KMS-11 (cell line): ENCODE results near the gene INPP4A.

Experiments
- H2AFZ ChIP-seq: fragments of 200-600 bp; sonication (generic); 2 replicates; pipeline ENCODE4 v1.6.1; 2016; ENCODE audit warnings: antibody characterized with exemption, mixed run types, low read depth
- H3K27ac ChIP-seq: fragments of 200-600 bp; sonication (generic); 2 replicates; pipeline ENCODE4 v1.6.1; 2016; ENCODE audit warnings: mild to moderate bottlenecking, mixed run types
- H3K27me3 ChIP-seq: fragments of 200-600 bp; sonication (generic); 2 replicates; pipeline ENCODE4 v1.6.1; 2017; ENCODE audit warnings: mild to moderate bottlenecking, low read depth, mixed run types, moderate library complexity; ENCODE audit not compliant: insufficient read depth
- H3K36me3 ChIP-seq: fragments of 200-600 bp; sonication (generic); 2 replicates; pipeline ENCODE4 v1.6.1; 2017; ENCODE audit warnings: mild to moderate bottlenecking, mixed run types; ENCODE audit not compliant: insufficient read depth
- H3K4me1 ChIP-seq: fragments of 200-600 bp; sonication (generic); 2 replicates; pipeline ENCODE4 v1.6.1; 2016; ENCODE audit warnings: mild to moderate bottlenecking, low read depth, mixed run types; ENCODE audit not compliant: poor library complexity, severe bottlenecking
- H3K4me2 ChIP-seq: fragments of 200-600 bp; sonication (generic); 2 replicates; pipeline ENCODE4 v1.7.0; 2016; ENCODE audit warnings: mild to moderate bottlenecking, mixed run types
- H3K4me3 ChIP-seq: fragments of 200-600 bp; sonication (generic); IDR thresholded peaks from 2 replicates; pipeline ENCODE4 v1.6.1; 2017; ENCODE audit warnings: low read depth, low read length, mixed read lengths; ENCODE audit not compliant: insufficient read depth
- H3K79me2 ChIP-seq: fragments of 200-600 bp; sonication (generic); 2 replicates; pipeline ENCODE4 v1.6.1; 2016; ENCODE audit warnings: low read depth, mixed run types; ENCODE audit not compliant: insufficient read depth
- H3K9ac ChIP-seq: fragments of 200-600 bp; sonication (generic); 2 replicates; pipeline ENCODE4 v1.6.1; 2016; ENCODE audit warnings: mild to moderate bottlenecking, mixed run types
- H4K20me1 ChIP-seq: fragments of 200-600 bp; sonication (generic); 2 replicates; pipeline ENCODE4 v1.6.1; 2016; ENCODE audit warnings: mild to moderate bottlenecking, mixed run types; ENCODE audit not compliant: insufficient read depth
- CTCF ChIP-seq: fragments of 200-600 bp; sonication (generic); conservative IDR thresholded peaks from 2 replicates; pipeline ENCODE4 v1.6.1; 2017; ENCODE audit warnings: low read depth, mild to moderate bottlenecking, antibody characterized with exemption, low read length, moderate library complexity, mixed read lengths

The INPP4A gene

GRCh38 chr2:98453531-98453930, 8.9 kb downstream of the INPP4A start:
- Histone ChIP-seq H3K4me1 (peaks cover 100% of the 10 kb centered on the region), H3K79me2 (peaks cover 100% of the 10 kb centered on the region), H2AFZ (no peak overlapping the region), H3K27me3 (no peaks in the 10 kb centered on the region), H4K20me1 (no peaks in the 10 kb centered on the region; the same call in 1 of the 2 replicates), H3K4me2 (peak overlapping the region; percentile 11; the same call in 1 of the 2 replicates), H3K4me3 (no peak overlapping the region), H3K27ac (no peak overlapping the region), H3K36me3 (no peaks in the 10 kb centered on the region), H3K9ac (no peak overlapping the region)
- no peak for TF ChIP-seq CTCF

- no peak for TF ChIP-seq CTCF
- Histone ChIP-seq H3K79me2 (peaks cover 100% of the 10 kb centered on the region), H3K4me2 (no peak overlapping the region; the same call in 1 of the 2 replicates), H3K9ac (no peak overlapping the region), H3K36me3 (no peaks in the 10 kb centered on the region), H3K27ac (no peak overlapping the region; the same call in 1 of the 2 replicates), H4K20me1 (no peaks in the 10 kb centered on the region; the same call in 1 of the 2 replicates), H3K4me3 (no peak overlapping the region), H3K27me3 (no peaks in the 10 kb centered on the region), H3K4me1 (peaks cover 100% of the 10 kb centered on the region), H2AFZ (no peak overlapping the region)
These were observed 9.4 kb downstream of the INPP4A start for GRCh38 chr2:98454073-98454472.

DNA sequence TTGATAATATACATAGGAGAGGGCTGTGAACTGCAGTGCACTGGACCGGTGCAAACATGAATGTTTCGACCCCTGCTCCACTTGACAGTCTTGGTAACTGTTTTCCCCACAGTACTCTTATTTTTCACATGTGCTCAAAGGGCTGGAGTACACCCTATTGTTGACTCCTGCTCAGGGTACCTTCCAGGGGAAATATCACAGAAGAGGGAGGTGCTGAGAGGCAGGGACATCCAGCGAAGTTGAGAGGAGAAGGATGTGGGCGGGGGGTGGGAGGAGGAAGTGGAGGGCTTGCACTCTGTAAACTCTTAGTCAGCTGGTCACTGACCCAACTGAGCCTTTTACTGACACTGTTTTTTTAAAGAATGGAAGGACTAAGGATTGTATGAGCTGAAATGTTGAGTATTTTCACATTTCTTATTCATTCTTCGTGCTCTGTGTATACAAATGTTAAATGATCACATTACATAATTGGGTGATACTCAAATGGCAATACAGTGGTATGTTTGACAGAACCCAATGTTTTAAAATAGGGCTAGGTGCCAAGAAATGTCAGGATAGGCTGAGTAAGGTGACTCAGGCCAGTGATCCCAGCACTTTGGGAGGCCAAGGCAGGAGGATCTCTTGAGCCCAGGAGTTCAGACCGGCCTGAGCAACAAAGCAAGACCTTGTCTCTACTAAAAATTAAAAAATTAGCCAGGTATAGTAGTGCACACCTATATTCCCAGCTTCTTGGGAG, 10.0 kb downstream of the INPP4A start:
- Histone ChIP-seq H3K36me3 (no peaks in the 10 kb centered on the region), H3K79me2 (peaks cover 100% of the 10 kb centered on the region), H3K9ac (no peak overlapping the region), H3K4me3 (no peak overlapping the region), H3K27ac (peak overlapping the region; percentile 48), H3K4me1 (peaks cover 100% of the 10 kb centered on the region), H3K4me2 (peak overlapping the region; percentile 33; the same call in 1 of the 2 replicates), H4K20me1 (no peaks in the 10 kb centered on the region; the same call in 1 of the 2 replicates), H2AFZ (no peak overlapping the region), H3K27me3 (no peaks in the 10 kb centered on the region)
- TF ChIP-seq CTCF = no peak

GRCh38 chr2:98455494-98455976, 10.9 kb downstream of the INPP4A start:
- Histone ChIP-seq H3K79me2 (peaks cover 92% of the 10 kb centered on the region), H3K9ac (peak overlapping the region; percentile 23; the same call in 1 of the 2 replicates), H3K27me3 (no peaks in the 10 kb centered on the region), H3K36me3 (no peaks in the 10 kb centered on the region), H3K27ac (peak overlapping the region; percentile 48), H3K4me1 (peaks cover 100% of the 10 kb centered on the region), H3K4me3 (no peak overlapping the region), H3K4me2 (peak overlapping the region; percentile 33), H4K20me1 (no peaks in the 10 kb centered on the region; the same call in 1 of the 2 replicates), H2AFZ (no peak overlapping the region)
- TF ChIP-seq CTCF = no peak
